ENCODE data around the gene OXSR1.
A peak's percentile ranks its signal among the peaks of the same experiment; 100 is the strongest.
"Not testable (repeated sequence)": the region's sequence is repeated elsewhere in the genome, so short reads cannot be mapped to it uniquely, and the experiment has no call there.

The OXSR1 gene

GRCh38 chr3:38158472-38158871, 6.9 kb upstream of the OXSR1 start:
- Histone ChIP-seq H2BK5ac (ENCODE audit: low read length) (no peak overlapping the region), H2BK120ac (ENCODE audit: low read depth, low read length) (no peak overlapping the region), H3K14ac (ENCODE audit: low read length) (no peak overlapping the region), H3K27ac (replicated peaks; ENCODE audit: low read length) (no peak overlapping the region), H3K4me2 (ENCODE audit: insufficient read depth, low read length, poor library complexity, severe bottlenecking) (no peak overlapping the region), H4K91ac (ENCODE audit: low read depth, low read length, poor library complexity) (no peak overlapping the region), H3K23ac (ENCODE audit: low read depth, low read length, poor library complexity) (no peak overlapping the region), H3K4ac (ENCODE audit: low read length) (no peak overlapping the region), H3K79me1 (ENCODE audit: low read depth, low read length) (no peaks in the 10 kb centered on the region), H2BK15ac (ENCODE audit: low read length) (no peak overlapping the region), H3K27me3 (ENCODE audit: control insufficient read depth in 3 of 3, insufficient read depth in 3 of 3, low read depth in 1 of 3, low read length in 3 of 3) (no peaks in the 10 kb centered on the region), H3K4me1 (ENCODE audit: control insufficient read depth in 2 of 2, insufficient read depth in 1 of 2, low read depth in 1 of 2, low read length in 2 of 2) (no peaks in the 10 kb centered on the region), H3K4me3 (ENCODE audit: low read length in 2 of 2) (no peak overlapping the region), H3K9ac (ENCODE audit: low read depth, low read length, poor library complexity) (no peak overlapping the region), H2AK5ac (ENCODE audit: low read depth, low read length) (no peak overlapping the region), H3K9me3 (replicated peaks in 1 of 2; ENCODE audit: control insufficient read depth in 2 of 2, insufficient read depth in 1 of 2, low read depth in 1 of 2, low read length in 2 of 2) (no peaks in the 10 kb centered on the region), H2BK12ac (ENCODE audit: low read length) (no peak overlapping the region), H4K8ac (ENCODE audit: low read depth, low read length) (no peak overlapping the region), H3K18ac (ENCODE audit: low read length) (no peak overlapping the region), H2AFZ (ENCODE audit: low read length) (no peak overlapping the region), H3K36me3 (replicated peaks in 1 of 2; ENCODE audit: control insufficient read depth in 2 of 2, insufficient read depth in 2 of 2, low read length in 2 of 2) (no peaks in the 10 kb centered on the region)
- DNase-seq (ENCODE audit: low spot score) = no peak
- no CpG with 5 or more reads among the region's 5 CpGs for WGBS, 2 donors (ENCODE audit: extremely low coverage in 2 of 2, insufficient read length in 2 of 2, insufficient replicate concordance in 1 of 2)

DNA sequence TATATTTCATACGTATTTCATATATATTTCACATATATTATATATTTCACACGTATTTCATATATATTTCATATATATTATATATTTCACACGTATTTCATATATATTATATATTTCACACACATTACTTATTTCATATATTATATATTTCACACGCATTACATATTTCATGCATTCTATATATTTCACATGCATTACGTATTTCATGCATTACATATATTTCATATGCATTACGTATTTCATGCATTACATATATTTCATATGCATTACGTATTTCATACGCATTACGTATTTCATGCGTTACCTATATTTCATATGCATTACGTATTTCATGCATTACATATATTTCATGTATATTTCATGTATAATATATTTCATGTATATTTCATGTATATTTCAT, 4.6 kb upstream of the OXSR1 start:
- H3K4ac ChIP-seq (ENCODE audit: low read length); H2BK120ac ChIP-seq (ENCODE audit: low read depth, low read length); H3K4me2 ChIP-seq (ENCODE audit: insufficient read depth, low read length, poor library complexity, severe bottlenecking); H4K91ac ChIP-seq (ENCODE audit: low read depth, low read length, poor library complexity); DNase-seq (ENCODE audit: low spot score); H2AK5ac ChIP-seq (ENCODE audit: low read depth, low read length); H3K14ac ChIP-seq (ENCODE audit: low read length); H3K18ac ChIP-seq (ENCODE audit: low read length); H2BK15ac ChIP-seq (ENCODE audit: low read length); H3K23ac ChIP-seq (ENCODE audit: low read depth, low read length, poor library complexity); H2AFZ ChIP-seq (ENCODE audit: low read length); H3K27ac ChIP-seq (replicated peaks; ENCODE audit: low read length); H2BK12ac ChIP-seq (ENCODE audit: low read length); H3K4me3 ChIP-seq (ENCODE audit: low read length in 2 of 2); H3K9me3 ChIP-seq (replicated peaks in 1 of 2; ENCODE audit: control insufficient read depth in 2 of 2, insufficient read depth in 1 of 2, low read depth in 1 of 2, low read length in 2 of 2); H3K79me1 ChIP-seq (ENCODE audit: low read depth, low read length); H4K8ac ChIP-seq (ENCODE audit: low read depth, low read length); H2BK5ac ChIP-seq (ENCODE audit: low read length); H3K27me3 ChIP-seq (ENCODE audit: control insufficient read depth in 3 of 3, insufficient read depth in 3 of 3, low read depth in 1 of 3, low read length in 3 of 3); H3K36me3 ChIP-seq (replicated peaks in 1 of 2; ENCODE audit: control insufficient read depth in 2 of 2, insufficient read depth in 2 of 2, low read length in 2 of 2); H3K9ac ChIP-seq (ENCODE audit: low read depth, low read length, poor library complexity); H3K4me1 ChIP-seq (ENCODE audit: control insufficient read depth in 2 of 2, insufficient read depth in 1 of 2, low read depth in 1 of 2, low read length in 2 of 2): not testable (repeated sequence)
- 100% methylated on average over 2 of the region's 11 CpGs; no CpG with 5 or more reads in 1 of the 2 donors for WGBS, 2 donors (ENCODE audit: extremely low coverage in 2 of 2, insufficient read length in 2 of 2, insufficient replicate concordance in 1 of 2)

DNA sequence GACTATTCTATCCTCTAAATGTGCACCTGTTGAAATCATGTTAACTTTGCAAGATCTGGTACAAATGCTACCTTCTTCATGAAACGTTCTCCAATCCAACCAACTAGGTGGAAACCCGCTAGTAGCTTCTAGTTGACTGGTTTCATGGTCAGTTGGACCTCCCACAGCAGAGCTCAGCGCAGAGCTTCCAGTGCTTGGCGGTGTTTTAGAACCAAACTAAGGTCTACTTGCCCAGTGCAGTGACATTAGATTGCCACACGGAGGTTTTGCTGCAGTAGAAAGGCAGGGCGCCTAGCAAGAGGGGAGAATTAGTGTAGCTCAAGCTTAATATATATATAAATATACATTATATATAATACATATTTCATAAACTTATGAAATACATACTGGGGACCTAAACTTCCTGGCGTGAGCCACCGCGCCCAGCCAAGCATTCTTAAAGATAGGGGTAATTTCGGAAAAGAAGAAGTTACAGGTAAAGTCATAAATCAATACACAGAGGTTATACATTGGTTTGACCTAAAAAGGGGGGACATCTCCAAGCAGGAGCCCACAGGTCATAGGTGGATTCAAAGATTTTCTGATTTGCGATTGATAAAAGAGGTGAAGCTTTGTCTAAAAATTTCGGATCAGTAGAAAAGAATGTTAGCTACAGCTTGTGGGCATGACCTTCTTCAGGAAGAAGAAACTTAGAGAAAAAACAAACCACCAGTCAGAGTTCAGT, 2.1 kb upstream of the OXSR1 start:
- Histone ChIP-seq H3K4me2 (ENCODE audit: insufficient read depth, low read length, poor library complexity, severe bottlenecking) (no peak overlapping the region), H3K9me3 (replicated peaks in 1 of 2; ENCODE audit: control insufficient read depth in 2 of 2, insufficient read depth in 1 of 2, low read depth in 1 of 2, low read length in 2 of 2) (no peaks in the 10 kb centered on the region), H3K36me3 (replicated peaks in 1 of 2; ENCODE audit: control insufficient read depth in 2 of 2, insufficient read depth in 2 of 2, low read length in 2 of 2) (peaks cover 0 to 3% of the 10 kb centered on the region in 2 donors), H3K18ac (ENCODE audit: low read length) (no peak overlapping the region), H3K14ac (ENCODE audit: low read length) (no peak overlapping the region), H2AFZ (ENCODE audit: low read length) (no peak overlapping the region), H3K4ac (ENCODE audit: low read length) (no peak overlapping the region), H3K79me1 (ENCODE audit: low read depth, low read length) (peaks cover 6% of the 10 kb centered on the region), H2BK15ac (ENCODE audit: low read length) (no peak overlapping the region), H3K4me3 (ENCODE audit: low read length in 2 of 2) (no peak overlapping the region), H2BK5ac (ENCODE audit: low read length) (no peak overlapping the region), H4K91ac (ENCODE audit: low read depth, low read length, poor library complexity) (no peak overlapping the region), H3K23ac (ENCODE audit: low read depth, low read length, poor library complexity) (no peak overlapping the region), H2AK5ac (ENCODE audit: low read depth, low read length) (no peak overlapping the region), H4K8ac (ENCODE audit: low read depth, low read length) (no peak overlapping the region), H3K27me3 (ENCODE audit: control insufficient read depth in 3 of 3, insufficient read depth in 3 of 3, low read depth in 1 of 3, low read length in 3 of 3) (no peaks in the 10 kb centered on the region), H2BK120ac (ENCODE audit: low read depth, low read length) (no peak overlapping the region), H3K4me1 (ENCODE audit: control insufficient read depth in 2 of 2, insufficient read depth in 1 of 2, low read depth in 1 of 2, low read length in 2 of 2) (peaks cover 2 to 4% of the 10 kb centered on the region in 2 donors), H2BK12ac (ENCODE audit: low read length) (no peak overlapping the region), H3K9ac (ENCODE audit: low read depth, low read length, poor library complexity) (no peak overlapping the region), H3K27ac (replicated peaks; ENCODE audit: low read length) (no peak overlapping the region)
- WGBS, 2 donors (ENCODE audit: extremely low coverage in 2 of 2, insufficient read length in 2 of 2, insufficient replicate concordance in 1 of 2) = no CpG with 5 or more reads among the region's 12 CpGs
- DNase-seq (ENCODE audit: low spot score) = no peak

- Histone ChIP-seq H2AK5ac (ENCODE audit: low read depth, low read length) (peak overlapping the region; percentile 52), H3K4ac (ENCODE audit: low read length) (no peak overlapping the region), H3K4me1 (ENCODE audit: control insufficient read depth in 2 of 2, insufficient read depth in 1 of 2, low read depth in 1 of 2, low read length in 2 of 2) (peaks cover 2 to 4% of the 10 kb centered on the region in 2 donors), H4K8ac (ENCODE audit: low read depth, low read length) (no peak overlapping the region), H3K9ac (ENCODE audit: low read depth, low read length, poor library complexity) (no peak overlapping the region), H3K27ac (replicated peaks; ENCODE audit: low read length) (no peak overlapping the region), H3K4me3 (ENCODE audit: low read length in 2 of 2) (peak overlapping the region; percentile 74 to 94), H2BK15ac (ENCODE audit: low read length) (peak overlapping the region; percentile 85), H2AFZ (ENCODE audit: low read length) (peak overlapping the region; percentile 95), H3K79me1 (ENCODE audit: low read depth, low read length) (peaks cover 6% of the 10 kb centered on the region), H3K23ac (ENCODE audit: low read depth, low read length, poor library complexity) (no peak overlapping the region), H3K27me3 (ENCODE audit: control insufficient read depth in 3 of 3, insufficient read depth in 3 of 3, low read depth in 1 of 3, low read length in 3 of 3) (no peaks in the 10 kb centered on the region), H2BK12ac (ENCODE audit: low read length) (no peak overlapping the region), H3K9me3 (replicated peaks in 1 of 2; ENCODE audit: control insufficient read depth in 2 of 2, insufficient read depth in 1 of 2, low read depth in 1 of 2, low read length in 2 of 2) (no peaks in the 10 kb centered on the region), H3K18ac (ENCODE audit: low read length) (peak overlapping the region; percentile 93), H4K91ac (ENCODE audit: low read depth, low read length, poor library complexity) (no peak overlapping the region), H3K4me2 (ENCODE audit: insufficient read depth, low read length, poor library complexity, severe bottlenecking) (peak overlapping the region; percentile 88), H3K36me3 (replicated peaks in 1 of 2; ENCODE audit: control insufficient read depth in 2 of 2, insufficient read depth in 2 of 2, low read length in 2 of 2) (peaks cover 0 to 3% of the 10 kb centered on the region in 2 donors), H3K14ac (ENCODE audit: low read length) (no peak overlapping the region), H2BK120ac (ENCODE audit: low read depth, low read length) (no peak overlapping the region), H2BK5ac (ENCODE audit: low read length) (no peak overlapping the region)
- DNase-seq (ENCODE audit: low spot score) = no peak
- WGBS, 2 donors (ENCODE audit: extremely low coverage in 2 of 2, insufficient read length in 2 of 2, insufficient replicate concordance in 1 of 2) = no CpG with 5 or more reads among the region's 24 CpGs
Observed at GRCh38 chr3:38163841-38164642, 1.3 kb upstream of the OXSR1 start.
